ENCODE data around the gene CLPTM1. TPM values are rescaled to one million over a fixed set of nuclear protein-coding genes. Genes with fewer than 3 reads are reported as not detected.
A peak's percentile ranks its signal among the peaks of the same experiment; 100 is the strongest.
"Not testable (repeated sequence)": the region's sequence is repeated elsewhere in the genome, so short reads cannot be mapped to it uniquely, and the experiment has no call there.

CLPTM1 gene, protein sequence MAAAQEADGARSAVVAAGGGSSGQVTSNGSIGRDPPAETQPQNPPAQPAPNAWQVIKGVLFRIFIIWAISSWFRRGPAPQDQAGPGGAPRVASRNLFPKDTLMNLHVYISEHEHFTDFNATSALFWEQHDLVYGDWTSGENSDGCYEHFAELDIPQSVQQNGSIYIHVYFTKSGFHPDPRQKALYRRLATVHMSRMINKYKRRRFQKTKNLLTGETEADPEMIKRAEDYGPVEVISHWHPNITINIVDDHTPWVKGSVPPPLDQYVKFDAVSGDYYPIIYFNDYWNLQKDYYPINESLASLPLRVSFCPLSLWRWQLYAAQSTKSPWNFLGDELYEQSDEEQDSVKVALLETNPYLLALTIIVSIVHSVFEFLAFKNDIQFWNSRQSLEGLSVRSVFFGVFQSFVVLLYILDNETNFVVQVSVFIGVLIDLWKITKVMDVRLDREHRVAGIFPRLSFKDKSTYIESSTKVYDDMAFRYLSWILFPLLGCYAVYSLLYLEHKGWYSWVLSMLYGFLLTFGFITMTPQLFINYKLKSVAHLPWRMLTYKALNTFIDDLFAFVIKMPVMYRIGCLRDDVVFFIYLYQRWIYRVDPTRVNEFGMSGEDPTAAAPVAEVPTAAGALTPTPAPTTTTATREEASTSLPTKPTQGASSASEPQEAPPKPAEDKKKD
- total RNA-seq, result 10 to 100 TPM; 32.4 to 34.6 TPM

DNA sequence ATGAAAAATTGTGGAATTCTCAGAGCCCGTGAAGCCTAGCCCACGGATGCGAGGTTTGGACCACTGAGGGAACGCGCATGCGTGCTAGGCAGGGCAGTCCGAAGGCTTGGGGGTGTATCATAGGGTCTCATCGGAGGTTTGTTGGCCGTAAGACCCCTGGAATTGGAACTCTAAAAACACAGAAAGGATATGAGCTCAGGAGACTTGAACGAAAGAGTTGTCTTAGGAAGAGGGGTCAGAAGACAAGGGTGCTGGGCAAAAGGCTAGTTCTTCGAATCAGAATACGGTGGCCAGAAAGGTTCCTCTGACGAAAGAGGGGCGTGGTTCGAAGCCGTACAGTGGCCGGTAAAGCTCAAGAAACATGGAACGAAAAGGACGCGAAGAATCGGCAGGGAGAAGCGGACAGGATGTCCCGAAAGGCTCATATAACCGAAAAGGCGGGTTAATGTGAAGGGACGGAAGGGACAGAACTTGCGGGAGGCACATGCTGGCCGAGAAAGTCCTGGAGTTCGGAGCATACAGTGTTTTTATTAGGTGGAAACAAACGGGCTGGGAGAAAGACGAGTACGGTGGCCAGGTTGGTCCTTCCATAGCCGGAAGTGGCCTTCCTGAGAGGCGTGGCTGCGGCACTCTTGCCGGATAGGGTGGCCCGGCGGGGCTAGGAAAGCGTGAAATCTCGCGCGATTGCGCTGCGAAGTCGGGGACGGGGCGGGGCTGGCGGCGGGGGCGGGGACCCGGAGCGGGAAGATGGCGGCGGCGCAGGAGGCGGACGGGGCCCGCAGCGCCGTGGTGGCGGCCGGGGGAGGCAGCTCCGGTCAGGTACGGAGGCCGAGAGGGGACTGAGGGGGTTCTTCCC lies at the start of gene CLPTM1:
CLPTM1 (plus strand) TSS at position 732 of the 856 bp plus-strand sequence; CDS start at position 748, 16 bp downstream.
- peak; percentile 98 for DNase-seq
- Mint-ChIP-seq H3K36me3 (ENCODE audit: low read depth) (no peaks in the 10 kb centered on the region), H3K9me3 (no peaks in the 10 kb centered on the region), H3K4me3 (peak within 1 kb of the TSS; percentile 98), H3K27ac (peak within 1 kb of the TSS; percentile 98), H3K4me1 (ENCODE audit: low read depth) (peaks cover 47% of the 10 kb centered on the region), H3K27me3 (ENCODE audit: low read depth) (no peaks in the 10 kb centered on the region)
- CTCF ChIA-PET, result interaction anchor here (0.6 to 3.9 kb wide), 4 partner anchors 8 to 232 kb away, joined by 3 to 18 read pairs (median 3); no protein-coding TSS in a partner anchor
- intact Hi-C loops (cut with micrococcal nuclease), result loop anchor here (1.0 to 5.0 kb wide), 7 partner anchors 46 to 223 kb away; partner anchors contain the start of genes BLOC1S3, NECTIN2, RELB and TRAPPC6A

DNA sequence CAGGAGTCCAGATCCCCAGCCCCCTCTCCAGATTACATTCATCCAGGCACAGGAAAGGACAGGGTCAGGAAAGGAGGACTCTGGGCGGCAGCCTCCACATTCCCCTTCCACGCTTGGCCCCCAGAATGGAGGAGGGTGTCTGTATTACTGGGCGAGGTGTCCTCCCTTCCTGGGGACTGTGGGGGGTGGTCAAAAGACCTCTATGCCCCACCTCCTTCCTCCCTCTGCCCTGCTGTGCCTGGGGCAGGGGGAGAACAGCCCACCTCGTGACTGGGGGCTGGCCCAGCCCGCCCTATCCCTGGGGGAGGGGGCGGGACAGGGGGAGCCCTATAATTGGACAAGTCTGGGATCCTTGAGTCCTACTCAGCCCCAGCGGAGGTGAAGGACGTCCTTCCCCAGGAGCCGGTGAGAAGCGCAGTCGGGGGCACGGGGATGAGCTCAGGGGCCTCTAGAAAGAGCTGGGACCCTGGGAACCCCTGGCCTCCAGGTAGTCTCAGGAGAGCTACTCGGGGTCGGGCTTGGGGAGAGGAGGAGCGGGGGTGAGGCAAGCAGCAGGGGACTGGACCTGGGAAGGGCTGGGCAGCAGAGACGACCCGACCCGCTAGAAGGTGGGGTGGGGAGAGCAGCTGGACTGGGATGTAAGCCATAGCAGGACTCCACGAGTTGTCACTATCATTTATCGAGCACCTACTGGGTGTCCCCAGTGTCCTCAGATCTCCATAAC lies 49.6 kb upstream of the CLPTM1 start, which contains the start of gene APOE:
APOE (plus strand) TSS at position 360 of the 724 bp plus-strand sequence. CDS start 829 bp downstream, outside the sequence.
- H3K36me3 Mint-ChIP-seq (ENCODE audit: low read depth), result peaks cover 7% of the 10 kb centered on the region
- peaks cover 22% of the 10 kb centered on the region for H3K27me3 Mint-ChIP-seq (ENCODE audit: low read depth)
- intact Hi-C loops (cut with micrococcal nuclease), result loop anchor here (10.0 kb wide), 1 partner anchor 429 kb away; no protein-coding TSS in a partner anchor
- CTCF ChIA-PET, result interaction anchor here (0.6 to 2.3 kb wide), 4 partner anchors 47 to 230 kb away, joined by 3 to 18 read pairs (median 6); partner anchors contain the start of gene CLPTM1
- H3K4me1 Mint-ChIP-seq (ENCODE audit: low read depth), result peaks cover 15% of the 10 kb centered on the region
- DNase-seq, result no peak
- H3K9me3 Mint-ChIP-seq, result no peaks in the 10 kb centered on the region
- H3K4me3 Mint-ChIP-seq, result no peak within 1 kb of the TSS
- no peak within 1 kb of the TSS for H3K27ac Mint-ChIP-seq

DNA sequence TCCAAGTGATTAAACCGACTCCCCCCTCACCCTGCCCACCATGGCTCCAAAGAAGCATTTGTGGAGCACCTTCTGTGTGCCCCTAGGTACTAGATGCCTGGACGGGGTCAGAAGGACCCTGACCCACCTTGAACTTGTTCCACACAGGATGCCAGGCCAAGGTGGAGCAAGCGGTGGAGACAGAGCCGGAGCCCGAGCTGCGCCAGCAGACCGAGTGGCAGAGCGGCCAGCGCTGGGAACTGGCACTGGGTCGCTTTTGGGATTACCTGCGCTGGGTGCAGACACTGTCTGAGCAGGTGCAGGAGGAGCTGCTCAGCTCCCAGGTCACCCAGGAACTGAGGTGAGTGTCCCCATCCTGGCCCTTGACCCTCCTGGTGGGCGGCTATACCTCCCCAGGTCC lies 47.6 kb upstream of the CLPTM1 start:
- DNase-seq, result no peak
- intact Hi-C loops (cut with micrococcal nuclease), result loop anchor here (10.0 kb wide), 1 partner anchor 427 kb away; no protein-coding TSS in a partner anchor
- CTCF ChIA-PET, result interaction anchor here (1.0 to 1.1 kb wide), 2 partner anchors 16 to 46 kb away, joined by 3 read pairs; no protein-coding TSS in a partner anchor

DNA sequence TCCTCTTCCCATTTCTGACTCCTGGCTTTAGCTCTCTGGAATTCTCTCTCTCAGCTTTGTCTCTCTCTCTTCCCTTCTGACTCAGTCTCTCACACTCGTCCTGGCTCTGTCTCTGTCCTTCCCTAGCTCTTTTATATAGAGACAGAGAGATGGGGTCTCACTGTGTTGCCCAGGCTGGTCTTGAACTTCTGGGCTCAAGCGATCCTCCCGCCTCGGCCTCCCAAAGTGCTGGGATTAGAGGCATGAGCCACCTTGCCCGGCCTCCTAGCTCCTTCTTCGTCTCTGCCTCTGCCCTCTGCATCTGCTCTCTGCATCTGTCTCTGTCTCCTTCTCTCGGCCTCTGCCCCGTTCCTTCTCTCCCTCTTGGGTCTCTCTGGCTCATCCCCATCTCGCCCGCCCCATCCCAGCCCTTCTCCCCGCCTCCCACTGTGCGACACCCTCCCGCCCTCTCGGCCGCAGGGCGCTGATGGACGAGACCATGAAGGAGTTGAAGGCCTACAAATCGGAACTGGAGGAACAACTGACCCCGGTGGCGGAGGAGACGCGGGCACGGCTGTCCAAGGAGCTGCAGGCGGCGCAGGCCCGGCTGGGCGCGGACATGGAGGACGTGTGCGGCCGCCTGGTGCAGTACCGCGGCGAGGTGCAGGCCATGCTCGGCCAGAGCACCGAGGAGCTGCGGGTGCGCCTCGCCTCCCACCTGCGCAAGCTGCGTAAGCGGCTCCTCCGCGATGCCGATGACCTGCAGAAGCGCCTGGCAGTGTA lies 46.9 kb upstream of the CLPTM1 start:
- CTCF ChIA-PET, result interaction anchor here (1.0 to 1.1 kb wide), 2 partner anchors 16 to 45 kb away, joined by 3 read pairs; no protein-coding TSS in a partner anchor
- Mint-ChIP-seq H3K36me3 (ENCODE audit: low read depth) (peaks cover 2% of the 10 kb centered on the region), H3K27ac (no peak overlapping the region), H3K27me3 (ENCODE audit: low read depth) (peaks cover 39% of the 10 kb centered on the region), H3K4me1 (ENCODE audit: low read depth) (peaks cover 12% of the 10 kb centered on the region), H3K9me3 (no peaks in the 10 kb centered on the region), H3K4me3 (no peak overlapping the region)
- intact Hi-C loops (cut with micrococcal nuclease), result loop anchor here (10.0 kb wide), 1 partner anchor 427 kb away; no protein-coding TSS in a partner anchor
- DNase-seq, result no peak

More for the DNA sequence above, 47.6 kb upstream of the CLPTM1 start:
- Mint-ChIP-seq H3K27ac (no peak overlapping the region), H3K4me3 (no peak overlapping the region), H3K9me3 (no peaks in the 10 kb centered on the region), H3K27me3 (ENCODE audit: low read depth) (peaks cover 34% of the 10 kb centered on the region), H3K4me1 (ENCODE audit: low read depth) (peaks cover 13% of the 10 kb centered on the region), H3K36me3 (ENCODE audit: low read depth) (peaks cover 3% of the 10 kb centered on the region)

DNA sequence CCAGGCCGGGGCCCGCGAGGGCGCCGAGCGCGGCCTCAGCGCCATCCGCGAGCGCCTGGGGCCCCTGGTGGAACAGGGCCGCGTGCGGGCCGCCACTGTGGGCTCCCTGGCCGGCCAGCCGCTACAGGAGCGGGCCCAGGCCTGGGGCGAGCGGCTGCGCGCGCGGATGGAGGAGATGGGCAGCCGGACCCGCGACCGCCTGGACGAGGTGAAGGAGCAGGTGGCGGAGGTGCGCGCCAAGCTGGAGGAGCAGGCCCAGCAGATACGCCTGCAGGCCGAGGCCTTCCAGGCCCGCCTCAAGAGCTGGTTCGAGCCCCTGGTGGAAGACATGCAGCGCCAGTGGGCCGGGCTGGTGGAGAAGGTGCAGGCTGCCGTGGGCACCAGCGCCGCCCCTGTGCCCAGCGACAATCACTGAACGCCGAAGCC lies 46.3 kb upstream of the CLPTM1 start:
- Mint-ChIP-seq H3K9me3 (no peaks in the 10 kb centered on the region), H3K27ac (no peak overlapping the region), H3K36me3 (ENCODE audit: low read depth) (no peaks in the 10 kb centered on the region), H3K4me3 (no peak overlapping the region), H3K27me3 (ENCODE audit: low read depth) (peaks cover 43% of the 10 kb centered on the region), H3K4me1 (ENCODE audit: low read depth) (peaks cover 10% of the 10 kb centered on the region)
- CTCF ChIA-PET, result no interaction called here
- intact Hi-C loops (cut with micrococcal nuclease), result loop anchor here (10.0 kb wide), 1 partner anchor 426 kb away; no protein-coding TSS in a partner anchor
- no peak for DNase-seq

DNA sequence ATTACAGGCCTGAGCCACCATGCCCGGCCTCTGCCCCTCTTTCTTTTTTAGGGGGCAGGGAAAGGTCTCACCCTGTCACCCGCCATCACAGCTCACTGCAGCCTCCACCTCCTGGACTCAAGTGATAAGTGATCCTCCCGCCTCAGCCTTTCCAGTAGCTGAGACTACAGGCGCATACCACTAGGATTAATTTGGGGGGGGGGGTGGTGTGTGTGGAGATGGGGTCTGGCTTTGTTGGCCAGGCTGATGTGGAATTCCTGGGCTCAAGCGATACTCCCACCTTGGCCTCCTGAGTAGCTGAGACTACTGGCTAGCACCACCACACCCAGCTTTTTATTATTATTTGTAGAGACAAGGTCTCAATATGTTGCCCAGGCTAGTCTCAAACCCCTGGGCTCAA lies 45.4 kb upstream of the CLPTM1 start:
- CTCF ChIA-PET, result interaction anchor here (0.6 to 0.7 kb wide), 2 partner anchors 31 to 92 kb away, joined by 3 read pairs; no protein-coding TSS in a partner anchor
- Mint-ChIP-seq H3K4me1 (ENCODE audit: low read depth) (peaks cover 17% of the 10 kb centered on the region), H3K27ac (no peak overlapping the region), H3K9me3 (no peaks in the 10 kb centered on the region), H3K27me3 (ENCODE audit: low read depth) (peaks cover 50% of the 10 kb centered on the region), H3K4me3 (no peak overlapping the region), H3K36me3 (ENCODE audit: low read depth) (no peaks in the 10 kb centered on the region)
- intact Hi-C loops (cut with micrococcal nuclease), result loop anchor here (10.0 kb wide), 1 partner anchor 425 kb away; no protein-coding TSS in a partner anchor
- DNase-seq, result no peak

DNA sequence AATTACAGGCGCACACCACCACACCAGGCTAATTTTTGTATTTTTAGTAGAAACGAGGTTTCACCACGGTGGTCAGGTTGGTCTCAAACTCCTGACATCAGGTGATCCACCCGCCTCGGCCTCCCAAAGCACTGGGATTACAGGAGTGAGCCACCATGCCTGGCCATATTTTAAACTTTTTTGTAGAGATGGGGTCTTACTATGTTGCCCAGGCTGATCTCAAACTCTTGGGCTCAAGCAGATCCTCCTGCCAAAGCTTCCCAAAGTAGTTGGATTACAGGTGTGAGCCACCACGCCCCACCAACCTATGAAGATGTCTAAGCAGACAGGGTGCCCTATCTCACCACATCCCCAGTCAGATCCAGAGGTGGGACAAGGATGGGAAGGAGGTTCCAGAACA lies 43.3 kb upstream of the CLPTM1 start:
- intact Hi-C loops (cut with micrococcal nuclease); DNase-seq; H3K36me3 Mint-ChIP-seq (ENCODE audit: low read depth); H3K9me3 Mint-ChIP-seq; H3K4me3 Mint-ChIP-seq; H3K27ac Mint-ChIP-seq: not testable (repeated sequence)
- peaks cover 37% of the 10 kb centered on the region for H3K27me3 Mint-ChIP-seq (ENCODE audit: low read depth)
- CTCF ChIA-PET, result interaction anchor here (1.1 to 2.1 kb wide), 2 partner anchors 40 to 43 kb away, joined by 3 to 9 read pairs; partner anchors contain the start of gene CLPTM1
- peaks cover 10% of the 10 kb centered on the region for H3K4me1 Mint-ChIP-seq (ENCODE audit: low read depth)

DNA sequence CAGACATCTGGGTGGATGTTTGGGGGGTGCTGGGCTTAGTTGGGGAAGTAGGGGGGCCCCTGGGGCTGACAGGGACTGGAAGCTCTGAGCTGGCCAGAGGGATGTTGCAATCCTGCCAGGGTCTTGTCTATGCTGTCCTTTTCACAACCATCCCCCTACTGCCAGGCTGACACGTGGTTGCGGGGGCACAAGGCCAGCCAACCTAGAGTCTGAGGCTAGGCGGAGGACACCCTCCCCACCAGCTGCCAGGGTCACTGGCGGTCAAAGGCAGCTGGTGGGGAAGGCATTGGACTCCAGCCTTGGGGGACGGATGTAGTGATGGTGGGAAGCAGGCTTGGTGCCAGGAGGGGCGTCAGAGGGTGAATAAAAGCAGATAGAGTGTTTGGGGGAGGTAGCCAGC lies 42.3 kb upstream of the CLPTM1 start:
- CTCF ChIA-PET, result no interaction called here
- no peak overlapping the region for H3K4me3 Mint-ChIP-seq
- H3K4me1 Mint-ChIP-seq (ENCODE audit: low read depth), result peaks cover 9% of the 10 kb centered on the region
- no peak for DNase-seq
- H3K36me3 Mint-ChIP-seq (ENCODE audit: low read depth), result no peaks in the 10 kb centered on the region
- no peak overlapping the region for H3K27ac Mint-ChIP-seq
- no peaks in the 10 kb centered on the region for H3K9me3 Mint-ChIP-seq
- intact Hi-C loops (cut with micrococcal nuclease), result no loop called here
- H3K27me3 Mint-ChIP-seq (ENCODE audit: low read depth), result peaks cover 33% of the 10 kb centered on the region

DNA sequence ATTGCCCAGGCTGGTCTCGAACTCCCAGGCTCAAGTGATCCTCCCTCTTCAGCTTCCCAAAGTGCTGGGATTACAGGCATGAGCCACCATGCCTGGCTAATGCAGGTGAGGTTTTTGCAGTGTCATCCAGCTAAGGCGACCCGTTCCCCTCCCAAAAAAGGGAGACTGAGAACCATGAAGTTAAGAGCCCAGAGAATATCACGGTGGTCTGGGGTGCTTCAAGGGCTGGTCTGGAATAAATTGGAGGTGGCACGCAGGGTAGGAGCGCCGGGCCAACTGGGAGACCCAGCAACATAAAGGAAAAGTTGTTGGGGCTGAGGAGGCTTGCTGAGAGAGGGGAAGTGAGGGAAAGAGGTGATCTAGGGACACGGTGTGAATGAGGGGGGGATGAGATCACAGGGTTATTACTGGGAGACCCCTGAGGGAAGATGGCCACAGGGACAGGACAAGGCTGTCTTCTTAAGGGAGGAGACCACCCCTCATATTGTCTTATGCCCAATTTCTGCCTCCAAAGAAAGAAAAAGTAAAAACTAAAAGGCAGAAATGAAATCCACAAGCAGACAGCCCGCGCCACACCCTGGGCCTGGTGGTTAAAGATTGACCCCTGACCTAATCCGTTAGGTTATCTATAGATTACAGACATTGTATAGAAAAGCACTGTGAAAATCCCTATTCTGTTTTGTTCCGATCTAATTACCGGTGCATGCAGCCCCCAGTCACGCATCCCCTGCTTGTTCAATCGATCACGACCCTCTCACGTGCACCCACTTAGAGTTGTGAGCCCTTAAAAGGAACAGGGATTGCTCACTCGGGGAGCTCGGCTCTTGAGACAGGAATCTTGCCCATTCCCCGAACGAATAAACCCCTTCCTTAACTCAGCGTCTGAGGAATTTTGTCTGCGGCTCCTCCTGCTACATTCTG lies 41.4 kb upstream of the CLPTM1 start:
- Mint-ChIP-seq H3K27me3 (ENCODE audit: low read depth) (peaks cover 30% of the 10 kb centered on the region), H3K4me3 (peak overlapping the region; percentile 91)
- DNase-seq; CTCF ChIA-PET; H3K4me1 Mint-ChIP-seq (ENCODE audit: low read depth); H3K36me3 Mint-ChIP-seq (ENCODE audit: low read depth); H3K9me3 Mint-ChIP-seq; H3K27ac Mint-ChIP-seq: not testable (repeated sequence)
- intact Hi-C loops (cut with micrococcal nuclease), result loop anchor here (2.0 kb wide), 1 partner anchor 23 kb away; the partner anchor contains the start of gene TOMM40
